ENCODE data around the gene SYT1.
A peak's percentile ranks its signal among the peaks of the same experiment; 100 is the strongest.

SYT1 gene

GRCh38 chr12:79236920-79237319, 372.3 kb downstream of the SYT1 start:
- DNase-seq, result no peak

- DNase-seq, result peak; percentile 13
Measured at GRCh38 chr12:79238246-79238645, 373.7 kb downstream of the SYT1 start.

GRCh38 chr12:79247494-79247893, 382.9 kb downstream of the SYT1 start:
- no peak for DNase-seq

GRCh38 chr12:79250186-79250585, 385.6 kb downstream of the SYT1 start:
- no peak for DNase-seq

- DNase-seq, result no peak
Measured at GRCh38 chr12:79250960-79251755, 386.6 kb downstream of the SYT1 start.

- no peak for DNase-seq
Measured at GRCh38 chr12:79252358-79253075, 387.9 kb downstream of the SYT1 start.

- DNase-seq, result no peak
Measured at GRCh38 chr12:79255288-79255687, 390.7 kb downstream of the SYT1 start.

GRCh38 chr12:79260923-79261322, 396.3 kb downstream of the SYT1 start:
- no peak for DNase-seq

- DNase-seq, result no peak
Measured at GRCh38 chr12:79262938-79263337, 398.4 kb downstream of the SYT1 start.

- DNase-seq, result peak; percentile 91
Measured at GRCh38 chr12:79266343-79267144, 402.0 kb downstream of the SYT1 start.

- no peak for DNase-seq
Measured at GRCh38 chr12:79267580-79267979, 403.0 kb downstream of the SYT1 start.

GRCh38 chr12:79274501-79275064, 410.0 kb downstream of the SYT1 start:
- peak; percentile 33 for DNase-seq

- DNase-seq, result no peak
Measured at GRCh38 chr12:79275631-79276030, 411.1 kb downstream of the SYT1 start.

- DNase-seq, result peak; percentile 55
Measured at GRCh38 chr12:79283364-79283763, 418.8 kb downstream of the SYT1 start.

GRCh38 chr12:79288911-79289310, 424.3 kb downstream of the SYT1 start:
- DNase-seq, result no peak

- no peak for DNase-seq
Measured at GRCh38 chr12:79291711-79292110, 427.1 kb downstream of the SYT1 start.

GRCh38 chr12:79294590-79294989, 430.0 kb downstream of the SYT1 start:
- DNase-seq, result no peak

- DNase-seq, result no peak
Measured at GRCh38 chr12:79295572-79295971, 431.0 kb downstream of the SYT1 start.

GRCh38 chr12:79296133-79296532, 431.6 kb downstream of the SYT1 start:
- no peak for DNase-seq

GRCh38 chr12:79296871-79297270, 432.3 kb downstream of the SYT1 start:
- no peak for DNase-seq

- no peak for DNase-seq
Measured at GRCh38 chr12:79298506-79298905, 433.9 kb downstream of the SYT1 start.

- no peak for DNase-seq
Measured at GRCh38 chr12:79299447-79300198, 435.0 kb downstream of the SYT1 start.
